GM12872 (cell line): ENCODE results near the gene LPIN3.

Experiments
- CTCF ChIP-seq: IDR thresholded peaks from 3 replicates; pipeline ENCODE4 v1.5.1; 2011; ENCODE audit warnings: low read depth, mild to moderate bottlenecking, low read length, moderate library complexity; ENCODE audit not compliant: insufficient read depth

Gene LPIN3

GRCh38 chr20:41364967-41365765 lies 24.5 kb downstream of the LPIN3 start:
- TF ChIP-seq CTCF: no peak

- no peak for TF ChIP-seq CTCF
Observed at GRCh38 chr20:41365777-41366545, 25.3 kb downstream of the LPIN3 start.

- no peak for TF ChIP-seq CTCF
Observed at GRCh38 chr20:41366546-41367392, 26.1 kb downstream of the LPIN3 start, which contains the start of gene EMILIN3. Gene EMILIN3, minus strand, starts transcription at chr20:41366818. Its CDS starts 184 bp downstream, at chr20:41366634.

- TF ChIP-seq CTCF: no peak
Observed at GRCh38 chr20:41367393-41367695, 26.7 kb downstream of the LPIN3 start.

- no peak for TF ChIP-seq CTCF
Observed at GRCh38 chr20:41367956-41368355, 27.3 kb downstream of the LPIN3 start.

GRCh38 chr20:41369673-41370072 lies 29.1 kb downstream of the LPIN3 start:
- TF ChIP-seq CTCF: no peak

- no peak for TF ChIP-seq CTCF
Observed at GRCh38 chr20:41370176-41370575, 29.6 kb downstream of the LPIN3 start.
